Progenitor cell of endocrine pancreas (in vitro differentiated cells): ENCODE data around the gene LRRC51. TPM values are rescaled to one million over a fixed set of nuclear protein-coding genes. Genes with fewer than 3 reads are reported as not detected.
"Not testable (repeated sequence)": the region's sequence is repeated elsewhere in the genome, so short reads cannot be mapped to it uniquely, and the experiment has no call there.

Source experiments
- DNase-seq: peaks from one replicate; pipeline ENCODE4 v3.0.0; 2021; ENCODE audit warnings: low spot score; ENCODE audit not compliant: unreplicated experiment
- H3K27ac Mint-ChIP-seq: 2 replicates; pipeline ENCODE4 v1.8.0; 2021; ENCODE audit warnings: mild to moderate bottlenecking, moderate library complexity, mixed read lengths
- H3K27me3 Mint-ChIP-seq: 2 replicates; pipeline ENCODE4 v1.8.0; 2021; ENCODE audit warnings: mixed read lengths
- H3K36me3 Mint-ChIP-seq: 2 replicates; pipeline ENCODE4 v1.8.0; 2022; ENCODE audit warnings: mixed read lengths; ENCODE audit not compliant: insufficient read depth
- H3K4me1 Mint-ChIP-seq: 2 replicates; pipeline ENCODE4 v1.8.0; 2021; ENCODE audit warnings: low read depth, mixed read lengths
- H3K4me3 Mint-ChIP-seq: 2 replicates; pipeline ENCODE4 v1.8.0; 2021; ENCODE audit warnings: low read depth, mild to moderate bottlenecking, moderate library complexity, mixed read lengths
- H3K9me3 Mint-ChIP-seq: 2 replicates; pipeline ENCODE4 v1.8.0; 2021; ENCODE audit warnings: low read depth, mixed read lengths
- CTCF ChIP-seq: fragments of 200-600 bp; sonication (generic); IDR thresholded peaks from one replicate; pipeline ENCODE4 v1.5.0; 2021; ENCODE audit warnings: antibody characterized with exemption, mild to moderate bottlenecking; ENCODE audit not compliant: unreplicated experiment
- total RNA-seq: library from RNA; stranded (reverse); gene quantifications from 2 replicates; pipeline ENCODE4 v1.2.1, GENCODE V29; 2021

The LRRC51 gene
- total RNA-seq, 1 donor from 2014 or later = 14.9 TPM

- H3K9me3 Mint-ChIP-seq = no peaks in the 10 kb centered on the region
- H3K27ac Mint-ChIP-seq = no peak overlapping the region
- DNase-seq = no peak
- no peaks in the 10 kb centered on the region for H3K27me3 Mint-ChIP-seq
- no peaks in the 10 kb centered on the region for H3K36me3 Mint-ChIP-seq
- no peak overlapping the region for H3K4me3 Mint-ChIP-seq
- peaks cover 2% of the 10 kb centered on the region for H3K4me1 Mint-ChIP-seq
- no peak for TF ChIP-seq CTCF
These were observed 58.3 kb downstream of the LRRC51 start for GRCh38 chr11:72138821-72139390.

- no peak for DNase-seq
- Mint-ChIP-seq H3K27me3 (no peaks in the 10 kb centered on the region), H3K9me3 (no peaks in the 10 kb centered on the region), H3K4me3 (no peak overlapping the region), H3K36me3 (no peaks in the 10 kb centered on the region), H3K27ac (no peak overlapping the region), H3K4me1 (peaks cover 3% of the 10 kb centered on the region)
- TF ChIP-seq CTCF = no peak
These were observed 58.9 kb downstream of the LRRC51 start for GRCh38 chr11:72139500-72139899.

GRCh38 chr11:72140661-72141060 lies 60.0 kb downstream of the LRRC51 start:
- no peak overlapping the region for H3K27ac Mint-ChIP-seq
- peaks cover 3% of the 10 kb centered on the region for H3K4me1 Mint-ChIP-seq
- TF ChIP-seq CTCF = no peak
- no peaks in the 10 kb centered on the region for H3K36me3 Mint-ChIP-seq
- H3K27me3 Mint-ChIP-seq = no peaks in the 10 kb centered on the region
- H3K4me3 Mint-ChIP-seq = no peak overlapping the region
- no peaks in the 10 kb centered on the region for H3K9me3 Mint-ChIP-seq
- DNase-seq = no peak

- no peaks in the 10 kb centered on the region for H3K36me3 Mint-ChIP-seq
- no peak for TF ChIP-seq CTCF
- H3K4me1 Mint-ChIP-seq = peaks cover 3% of the 10 kb centered on the region
- no peak overlapping the region for H3K4me3 Mint-ChIP-seq
- H3K27ac Mint-ChIP-seq = no peak overlapping the region
- DNase-seq = no peak
- no peaks in the 10 kb centered on the region for H3K9me3 Mint-ChIP-seq
- no peaks in the 10 kb centered on the region for H3K27me3 Mint-ChIP-seq
These were observed 60.4 kb downstream of the LRRC51 start for GRCh38 chr11:72141066-72141465.

GRCh38 chr11:72142086-72142485 lies 61.4 kb downstream of the LRRC51 start:
- H3K27ac Mint-ChIP-seq, H3K4me3 Mint-ChIP-seq, H3K4me1 Mint-ChIP-seq, DNase-seq, H3K27me3 Mint-ChIP-seq, H3K36me3 Mint-ChIP-seq, H3K9me3 Mint-ChIP-seq: not testable (repeated sequence)

- H3K27ac Mint-ChIP-seq, DNase-seq, H3K27me3 Mint-ChIP-seq, H3K36me3 Mint-ChIP-seq, H3K4me1 Mint-ChIP-seq, H3K4me3 Mint-ChIP-seq, H3K9me3 Mint-ChIP-seq: not testable (repeated sequence)
These were observed 61.9 kb downstream of the LRRC51 start for GRCh38 chr11:72142543-72142942.
